ENCODE data around the gene BRD9.

DNA sequence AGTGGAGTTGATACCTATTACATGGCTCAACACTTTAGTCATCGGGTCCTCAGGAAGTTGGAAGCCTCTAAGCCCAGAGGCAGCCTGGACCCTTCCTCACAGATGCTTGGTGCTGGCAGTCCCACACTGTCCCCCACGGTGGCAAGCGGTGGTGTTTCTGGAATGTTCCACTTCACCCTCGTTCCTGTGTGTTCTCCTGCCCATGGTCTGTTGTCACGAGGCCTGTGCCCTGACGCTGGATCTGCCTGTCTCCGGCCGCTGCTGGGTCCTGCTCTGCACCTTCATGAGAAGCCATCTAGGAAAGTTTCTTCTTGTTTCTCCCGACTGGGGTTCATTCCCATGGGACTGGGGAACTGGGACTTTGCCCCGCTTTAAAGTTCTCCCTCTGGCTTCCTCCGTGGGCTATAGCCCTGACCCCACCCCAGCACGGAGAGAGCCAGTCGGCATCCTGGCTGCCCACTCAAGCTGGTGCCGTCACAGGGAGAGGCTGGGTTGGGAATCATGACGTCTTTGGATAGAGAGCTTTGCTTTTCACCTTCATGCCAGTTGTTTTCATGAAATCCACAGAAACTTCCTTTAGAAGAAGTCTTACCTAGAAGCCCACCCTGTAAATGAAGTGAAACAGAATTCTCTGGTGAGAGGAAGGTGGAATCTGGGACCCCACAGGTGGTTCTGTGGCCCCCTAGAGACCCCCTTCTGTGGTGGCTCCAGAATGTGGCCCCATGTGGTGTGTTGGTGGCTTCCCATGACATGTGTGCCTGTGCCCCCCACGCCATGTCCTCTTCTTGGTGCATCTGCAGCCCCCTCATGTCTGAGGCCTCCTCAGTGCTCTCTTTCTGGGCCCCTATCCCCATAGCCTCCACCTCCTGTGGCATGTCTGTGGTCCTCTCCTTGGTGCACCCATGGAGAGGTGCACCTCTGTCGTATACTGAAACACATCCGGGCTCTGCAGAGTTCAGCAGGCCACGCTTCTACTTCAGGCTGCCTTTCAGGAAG is 43.8 kb upstream of the BRD9 start:
- TF ChIP-seq, protein P1, sequence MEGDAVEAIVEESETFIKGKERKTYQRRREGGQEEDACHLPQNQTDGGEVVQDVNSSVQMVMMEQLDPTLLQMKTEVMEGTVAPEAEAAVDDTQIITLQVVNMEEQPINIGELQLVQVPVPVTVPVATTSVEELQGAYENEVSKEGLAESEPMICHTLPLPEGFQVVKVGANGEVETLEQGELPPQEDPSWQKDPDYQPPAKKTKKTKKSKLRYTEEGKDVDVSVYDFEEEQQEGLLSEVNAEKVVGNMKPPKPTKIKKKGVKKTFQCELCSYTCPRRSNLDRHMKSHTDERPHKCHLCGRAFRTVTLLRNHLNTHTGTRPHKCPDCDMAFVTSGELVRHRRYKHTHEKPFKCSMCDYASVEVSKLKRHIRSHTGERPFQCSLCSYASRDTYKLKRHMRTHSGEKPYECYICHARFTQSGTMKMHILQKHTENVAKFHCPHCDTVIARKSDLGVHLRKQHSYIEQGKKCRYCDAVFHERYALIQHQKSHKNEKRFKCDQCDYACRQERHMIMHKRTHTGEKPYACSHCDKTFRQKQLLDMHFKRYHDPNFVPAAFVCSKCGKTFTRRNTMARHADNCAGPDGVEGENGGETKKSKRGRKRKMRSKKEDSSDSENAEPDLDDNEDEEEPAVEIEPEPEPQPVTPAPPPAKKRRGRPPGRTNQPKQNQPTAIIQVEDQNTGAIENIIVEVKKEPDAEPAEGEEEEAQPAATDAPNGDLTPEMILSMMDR (IDR thresholded peaks at IDR 0.05): no peak
- TF ChIP-seq POLR2A (IDR thresholded peaks at IDR 0.05): no peak

Data from transverse colon (tissue), 3 donors.